Large intestine (tissue), 3 donors: ENCODE measurements around the gene ZNF75A. TPM values are rescaled to one million over a fixed set of nuclear protein-coding genes. Genes with fewer than 3 reads are reported as not detected.

Experiments used
- DNase-seq, 2 donors: peaks; one replicate each; pipeline versions ENCODE4 v3.0.0 to v3.0.0-alpha.2; 2013
- H3K27ac ChIP-seq: one replicate; pipeline ENCODE4 v1.5.1; 2013; ENCODE audit warnings: low read length
- H3K27me3 ChIP-seq: 2 replicates; pipeline ENCODE4 v1.6.1; 2013; ENCODE audit warnings: low read length; ENCODE audit not compliant: control insufficient read depth, insufficient read depth
- H3K36me3 ChIP-seq: 2 replicates; pipeline ENCODE4 v1.6.1; 2013; ENCODE audit warnings: low read length; ENCODE audit not compliant: control insufficient read depth, insufficient read depth
- H3K4me1 ChIP-seq: one replicate; pipeline ENCODE4 v1.6.1; 2013; ENCODE audit warnings: low read length; ENCODE audit not compliant: control insufficient read depth, insufficient read depth
- H3K4me3 ChIP-seq: one replicate; pipeline ENCODE4 v1.5.1; 2013; ENCODE audit warnings: low read length
- H3K9me3 ChIP-seq: one replicate; pipeline ENCODE4 v1.6.1; 2013; ENCODE audit warnings: mild to moderate bottlenecking, low read depth, low read length, moderate library complexity; ENCODE audit not compliant: control insufficient read depth
- WGBS: methylation state at CpG from one replicate; pipeline ENCODE4 v1.1.5; 2013; ENCODE audit warnings: low lambda C conversion rate; ENCODE audit not compliant: insufficient coverage; 5-methylcytosine and 5-hydroxymethylcytosine counted together
- polyA plus RNA-seq: library from polyadenylated mRNA; unstranded; fragments of 120-200 nt; gene quantifications from one replicate; pipeline ENCODE4 v1.2.1, GENCODE V29; 2013

Gene ZNF75A
- polyA plus RNA-seq, 1 donor = 40.6 TPM

DNA sequence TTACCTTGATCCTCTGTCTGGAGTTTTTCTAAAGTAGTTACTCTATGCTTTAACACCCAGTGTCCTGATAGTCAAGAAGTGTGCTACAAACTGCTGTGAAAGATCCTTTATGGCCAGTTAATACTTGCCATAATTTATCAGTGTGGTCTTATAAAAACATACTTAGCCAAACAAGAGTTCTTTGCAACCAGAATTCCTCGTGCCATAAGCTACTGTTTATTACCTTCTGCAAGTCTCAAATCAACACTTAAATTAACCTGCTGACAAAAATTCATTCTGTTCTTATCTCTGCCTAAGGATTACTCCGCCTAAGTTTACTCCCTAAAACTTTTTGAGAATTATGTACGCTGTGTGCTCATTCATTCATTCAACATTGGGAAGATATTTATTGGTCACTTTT lies 22.8 kb downstream of the ZNF75A start:
- Histone ChIP-seq H3K27ac (no peak overlapping the region), H3K27me3 (no peaks in the 10 kb centered on the region), H3K4me3 (no peak overlapping the region), H3K9me3 (peaks cover 11% of the 10 kb centered on the region), H3K4me1 (no peaks in the 10 kb centered on the region), H3K36me3 (no peaks in the 10 kb centered on the region)
- no peak for DNase-seq
- no CpG with 5 or more reads among the region's 3 CpGs for WGBS

DNA sequence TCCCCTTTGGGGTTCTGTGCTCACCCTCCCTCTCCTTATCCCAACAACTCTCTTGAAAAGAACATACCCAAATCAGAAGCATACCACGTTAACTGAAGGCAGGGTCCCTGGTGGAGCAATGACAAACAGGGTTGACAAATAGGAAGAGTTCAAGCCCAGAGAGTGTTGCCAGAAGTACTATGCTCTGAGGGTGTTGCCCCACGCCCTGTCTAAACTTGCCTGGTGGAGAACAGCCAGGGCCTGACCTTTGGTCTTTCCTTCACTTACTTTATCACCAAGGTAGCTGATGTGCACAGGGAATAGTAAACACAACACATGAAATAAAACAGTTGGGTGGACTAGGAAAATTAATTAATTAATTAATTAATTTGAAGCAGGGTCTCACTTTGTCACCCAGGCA lies 23.3 kb downstream of the ZNF75A start:
- WGBS = no CpG with 5 or more reads among the region's 2 CpGs
- Histone ChIP-seq H3K27me3 (no peaks in the 10 kb centered on the region), H3K4me3 (no peak overlapping the region), H3K4me1 (no peaks in the 10 kb centered on the region), H3K27ac (no peak overlapping the region), H3K9me3 (peaks cover 15% of the 10 kb centered on the region), H3K36me3 (no peaks in the 10 kb centered on the region)
- DNase-seq = no peak

DNA sequence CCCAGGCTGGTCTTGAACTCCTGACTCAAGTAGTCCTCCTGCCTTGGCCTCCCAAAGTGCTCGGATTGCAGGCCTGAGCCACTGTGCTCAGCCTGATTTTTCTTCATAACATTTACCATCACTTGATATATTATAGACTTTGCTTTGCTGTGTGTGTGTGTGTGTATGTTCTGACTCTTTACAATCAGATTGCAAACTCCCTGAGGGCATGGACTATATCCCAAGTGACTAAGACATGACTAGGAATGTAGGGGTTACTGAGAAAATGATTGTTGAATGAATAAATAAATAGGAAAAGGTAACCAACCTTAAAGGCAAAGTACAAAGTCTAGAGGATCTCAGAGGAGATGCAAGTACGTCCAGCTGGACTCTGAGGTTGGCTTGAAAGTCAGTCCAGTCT lies 40.7 kb downstream of the ZNF75A start:
- no peak for DNase-seq
- Histone ChIP-seq H3K27me3 (no peaks in the 10 kb centered on the region), H3K4me1 (no peaks in the 10 kb centered on the region), H3K27ac (no peak overlapping the region), H3K36me3 (no peaks in the 10 kb centered on the region), H3K4me3 (no peak overlapping the region), H3K9me3 (no peaks in the 10 kb centered on the region)
- WGBS = no CpG with 5 or more reads among the region's 2 CpGs

DNA sequence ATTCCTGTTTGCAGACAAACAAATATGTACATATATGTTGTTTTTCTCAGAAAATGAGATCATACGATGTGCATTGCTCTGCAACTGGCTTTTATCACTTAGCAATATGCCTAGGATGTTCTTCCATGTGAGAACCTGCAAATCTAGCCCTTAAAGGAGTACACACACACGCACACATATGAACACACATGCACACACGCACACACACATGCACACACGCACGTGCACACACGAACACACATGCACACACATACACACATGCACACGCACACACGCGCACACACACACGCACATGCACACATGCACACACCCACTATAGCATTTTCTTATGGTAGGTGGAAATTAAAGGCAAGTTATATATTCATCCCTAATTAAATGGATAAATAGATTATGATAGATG lies 42.3 kb downstream of the ZNF75A start:
- Histone ChIP-seq H3K9me3 (no peaks in the 10 kb centered on the region), H3K27me3 (no peaks in the 10 kb centered on the region), H3K36me3 (no peaks in the 10 kb centered on the region), H3K4me1 (no peaks in the 10 kb centered on the region), H3K27ac (no peak overlapping the region), H3K4me3 (no peak overlapping the region)
- no CpG with 5 or more reads among the region's 10 CpGs for WGBS
- DNase-seq = no peak

DNA sequence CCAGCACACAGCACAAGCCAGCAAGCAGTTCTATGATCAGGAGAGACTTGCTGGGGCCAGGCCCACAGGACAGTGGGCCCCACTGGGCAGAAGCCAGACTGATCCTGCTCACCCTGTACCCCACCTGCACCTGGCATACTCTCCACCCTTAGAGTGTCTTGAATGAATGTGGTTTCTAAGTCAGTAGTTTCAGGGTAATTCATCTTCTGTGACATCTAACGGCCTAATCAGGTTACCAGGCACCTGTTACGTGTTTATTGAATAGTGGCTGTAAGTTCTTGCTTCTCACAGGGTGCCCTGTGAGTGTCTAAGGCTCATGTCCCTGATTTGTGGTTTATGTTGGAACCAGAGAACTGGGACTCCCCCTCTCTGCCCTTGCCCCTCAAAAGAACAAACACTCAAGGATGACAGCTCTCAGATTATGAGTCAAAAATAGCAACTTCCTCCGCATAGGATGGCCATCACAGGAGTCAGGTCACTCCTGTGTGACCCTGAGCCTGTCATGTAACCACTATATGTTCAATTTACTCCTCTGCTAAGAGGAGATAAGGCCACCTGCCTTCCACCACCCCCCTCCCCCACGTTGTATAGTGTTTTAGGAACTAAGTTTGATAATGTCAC lies 43.4 kb downstream of the ZNF75A start:
- H3K4me3 ChIP-seq = no peak overlapping the region
- H3K4me1 ChIP-seq = no peaks in the 10 kb centered on the region
- no CpG with 5 or more reads among the region's 4 CpGs for WGBS
- H3K27ac ChIP-seq = no peak overlapping the region
- no peaks in the 10 kb centered on the region for H3K9me3 ChIP-seq
- H3K36me3 ChIP-seq = no peaks in the 10 kb centered on the region
- H3K27me3 ChIP-seq = no peaks in the 10 kb centered on the region
- DNase-seq = no peak

DNA sequence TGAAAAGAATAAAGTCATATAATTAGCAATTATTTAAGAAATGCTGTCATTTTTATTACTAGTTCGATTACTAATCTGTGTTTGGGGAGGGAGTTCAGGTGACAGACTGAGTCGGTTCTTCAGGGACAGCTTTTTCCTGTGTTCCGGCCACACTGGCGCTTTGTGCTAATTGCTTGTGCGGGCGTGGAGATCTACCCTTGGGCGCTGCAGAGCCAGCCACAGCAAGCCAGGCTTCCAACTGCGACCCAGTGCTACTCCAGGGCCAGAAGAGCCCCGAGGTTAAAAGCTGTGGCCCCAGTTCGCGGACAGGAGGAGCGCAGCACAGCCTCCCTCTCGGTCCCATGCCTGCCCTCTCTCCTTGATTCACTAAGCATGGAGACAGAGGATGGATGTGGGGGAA lies 43.9 kb downstream of the ZNF75A start:
- no peaks in the 10 kb centered on the region for H3K9me3 ChIP-seq
- H3K27me3 ChIP-seq = no peaks in the 10 kb centered on the region
- DNase-seq = no peak
- no peak overlapping the region for H3K4me3 ChIP-seq
- H3K27ac ChIP-seq = no peak overlapping the region
- no peaks in the 10 kb centered on the region for H3K36me3 ChIP-seq
- H3K4me1 ChIP-seq = no peaks in the 10 kb centered on the region
- no CpG with 5 or more reads among the region's 13 CpGs for WGBS

DNA sequence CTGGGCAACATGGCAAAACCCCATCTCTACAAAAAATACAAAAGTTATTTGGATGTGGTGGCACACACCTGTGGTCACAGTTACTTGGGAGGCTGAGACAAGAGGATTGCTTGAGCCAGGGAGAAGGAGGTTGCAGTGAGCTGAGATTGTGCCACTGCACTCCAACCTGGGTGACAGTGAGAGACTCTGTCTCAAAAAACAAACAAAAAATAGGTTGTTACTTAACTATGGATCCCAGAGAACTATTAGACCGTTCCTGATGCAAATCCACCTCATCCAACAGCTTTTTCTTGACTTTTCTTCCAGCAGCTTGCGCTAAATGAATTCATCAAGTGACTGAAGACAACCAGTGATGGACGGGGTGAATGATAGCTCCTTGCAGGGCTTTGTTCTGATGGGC lies 50.3 kb downstream of the ZNF75A start, which contains the start of gene OR2C1:
Gene OR2C1 (plus strand): TSS at position 301 of the 400 bp plus-strand sequence. CDS start 52 bp downstream, at position 353.
- 100% methylated on average over 1 of the region's 3 CpGs for WGBS
- Histone ChIP-seq H3K4me3 (no peak within 1 kb of the TSS), H3K9me3 (no peaks in the 10 kb centered on the region), H3K36me3 (no peaks in the 10 kb centered on the region), H3K27me3 (no peaks in the 10 kb centered on the region), H3K27ac (no peak within 1 kb of the TSS), H3K4me1 (no peaks in the 10 kb centered on the region)
- no peak for DNase-seq

DNA sequence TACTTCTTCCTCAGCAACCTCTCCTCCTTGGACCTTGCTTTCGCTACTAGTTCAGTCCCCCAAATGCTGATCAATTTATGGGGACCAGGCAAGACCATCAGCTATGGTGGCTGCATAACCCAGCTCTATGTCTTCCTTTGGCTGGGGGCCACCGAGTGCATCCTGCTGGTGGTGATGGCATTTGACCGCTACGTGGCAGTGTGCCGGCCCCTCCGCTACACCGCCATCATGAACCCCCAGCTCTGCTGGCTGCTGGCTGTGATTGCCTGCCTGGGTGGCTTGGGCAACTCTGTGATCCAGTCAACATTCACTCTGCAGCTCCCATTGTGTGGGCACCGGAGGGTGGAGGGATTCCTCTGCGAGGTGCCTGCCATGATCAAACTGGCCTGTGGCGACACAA lies 50.8 kb downstream of the ZNF75A start:
- WGBS = no CpG with 5 or more reads among the region's 10 CpGs
- no peaks in the 10 kb centered on the region for H3K27me3 ChIP-seq
- no peaks in the 10 kb centered on the region for H3K9me3 ChIP-seq
- no peak overlapping the region for H3K4me3 ChIP-seq
- DNase-seq = no peak
- no peak overlapping the region for H3K27ac ChIP-seq
- H3K4me1 ChIP-seq = no peaks in the 10 kb centered on the region
- no peaks in the 10 kb centered on the region for H3K36me3 ChIP-seq

DNA sequence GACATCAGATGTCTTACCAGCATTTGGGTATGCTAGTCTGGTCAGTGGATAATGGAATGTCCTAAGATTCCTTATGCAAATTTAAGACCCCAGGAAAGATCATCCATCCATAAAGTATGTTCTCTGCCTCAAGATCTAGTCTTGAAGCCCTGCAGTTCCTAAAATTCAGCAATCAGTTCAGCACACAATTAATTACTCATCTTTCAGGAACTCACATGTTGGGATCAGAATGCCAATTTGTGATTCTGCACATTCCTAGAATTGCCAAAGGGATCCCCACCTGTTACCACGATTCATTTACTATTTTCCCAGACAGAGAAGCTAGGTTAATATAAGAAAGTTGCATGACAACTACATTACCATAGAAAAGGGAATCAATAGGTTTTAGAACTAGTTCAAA lies 53.6 kb downstream of the ZNF75A start:
- no CpG with 5 or more reads among the region's 1 CpG for WGBS

DNA sequence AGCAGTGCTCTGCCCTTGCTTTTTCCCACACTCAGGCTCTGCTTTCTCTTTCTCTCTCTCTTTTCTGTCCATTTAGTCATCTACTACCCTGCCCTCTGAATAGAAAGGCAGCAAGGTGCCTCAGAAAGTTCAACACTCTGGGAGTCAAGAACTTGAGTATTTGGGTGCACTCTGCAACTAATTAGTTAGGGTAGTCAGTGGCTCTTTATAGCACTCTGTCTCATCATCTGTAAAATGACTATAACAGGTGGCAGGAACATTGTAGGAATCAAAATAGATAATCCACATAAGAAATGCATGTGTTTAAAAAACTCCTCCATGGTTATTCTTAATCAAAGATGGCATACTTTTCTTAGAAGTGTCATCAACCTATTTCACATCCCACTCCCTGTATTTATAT lies 57.6 kb downstream of the ZNF75A start:
- H3K36me3 ChIP-seq = no peaks in the 10 kb centered on the region
- no peak overlapping the region for H3K27ac ChIP-seq
- H3K9me3 ChIP-seq = peaks cover 19% of the 10 kb centered on the region
- no peak for DNase-seq
- H3K4me3 ChIP-seq = no peak overlapping the region
- H3K27me3 ChIP-seq = peaks cover 2% of the 10 kb centered on the region
- no peaks in the 10 kb centered on the region for H3K4me1 ChIP-seq

More for the DNA sequence above, 53.6 kb downstream of the ZNF75A start:
- DNase-seq = no peak
- Histone ChIP-seq H3K9me3 (peaks cover 3% of the 10 kb centered on the region), H3K4me1 (no peaks in the 10 kb centered on the region), H3K4me3 (no peak overlapping the region), H3K27ac (no peak overlapping the region), H3K27me3 (peaks cover 2% of the 10 kb centered on the region), H3K36me3 (no peaks in the 10 kb centered on the region)

DNA sequence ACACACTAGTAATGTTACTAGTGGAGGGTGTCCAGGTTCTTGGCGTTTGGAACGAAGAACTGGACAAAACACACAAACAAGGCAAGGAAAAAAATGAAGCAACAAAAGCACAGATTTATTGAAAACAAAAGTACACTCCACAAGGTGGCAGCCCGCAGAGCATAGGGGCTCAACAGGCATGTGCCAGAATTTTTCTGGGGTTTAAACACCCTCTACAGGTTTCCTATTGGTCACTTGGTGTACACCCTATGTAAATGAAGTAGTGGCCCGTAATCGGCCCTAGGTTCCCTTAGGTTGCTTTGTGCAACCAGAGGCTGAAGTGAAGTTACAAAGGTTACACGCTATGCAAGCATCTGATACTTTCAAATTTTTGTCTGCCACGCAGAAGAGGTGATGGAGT lies 58.5 kb downstream of the ZNF75A start:
- WGBS = 100% methylated on average over 3 of the region's 7 CpGs
- peaks cover 19% of the 10 kb centered on the region for H3K9me3 ChIP-seq
- H3K27me3 ChIP-seq = peaks cover 2% of the 10 kb centered on the region
- H3K4me3 ChIP-seq = no peak overlapping the region
- H3K36me3 ChIP-seq = no peaks in the 10 kb centered on the region
- no peaks in the 10 kb centered on the region for H3K4me1 ChIP-seq
- DNase-seq = no peak
- no peak overlapping the region for H3K27ac ChIP-seq
